ENCODE results near the gene SAMD14. TPM values are rescaled to one million over a fixed set of nuclear protein-coding genes. Genes with fewer than 3 reads are reported as not detected.

Gene SAMD14
- total RNA-seq, 1 experiment from 2014 or later = not detected

GRCh38 chr17:50110591-50111349, 19.2 kb downstream of the SAMD14 start:
- peaks cover 18% of the 10 kb centered on the region for H3K36me3 Mint-ChIP-seq (ENCODE audit: insufficient read depth, unreplicated experiment)
- TSS peak; percentile 12 for BruUV-seq (replicated peaks)
- H3K27ac Mint-ChIP-seq (ENCODE audit: unreplicated experiment) = no peak overlapping the region
- DNase-seq = no peak
- CTCF ChIA-PET = interaction anchor here (0.7 to 1.4 kb wide), 2 partner anchors 8 to 16 kb away, joined by 3 to 4 read pairs; no protein-coding TSS in a partner anchor
- no peaks in the 10 kb centered on the region for H3K9me3 Mint-ChIP-seq (ENCODE audit: low read depth, unreplicated experiment)
- no peaks in the 10 kb centered on the region for H3K4me1 Mint-ChIP-seq (ENCODE audit: low read depth, unreplicated experiment)
- TF ChIP-seq CTCF (IDR thresholded peaks at IDR 0.05; ENCODE audit: unreplicated experiment) = no peak
- intact Hi-C loops (cut with micrococcal nuclease; ENCODE audit: unreplicated experiment) = no loop called here
- peaks cover 20% of the 10 kb centered on the region for H3K27me3 Mint-ChIP-seq (ENCODE audit: unreplicated experiment)
- no peak overlapping the region for H3K4me3 Mint-ChIP-seq (ENCODE audit: low read depth, unreplicated experiment)

- intact Hi-C loops (cut with micrococcal nuclease; ENCODE audit: unreplicated experiment) = no loop called here
- H3K4me1 Mint-ChIP-seq (ENCODE audit: low read depth, unreplicated experiment) = no peaks in the 10 kb centered on the region
- no peak for TF ChIP-seq CTCF (IDR thresholded peaks at IDR 0.05; ENCODE audit: unreplicated experiment)
- H3K36me3 Mint-ChIP-seq (ENCODE audit: insufficient read depth, unreplicated experiment) = peaks cover 14% of the 10 kb centered on the region
- no peak for DNase-seq
- no peak overlapping the region for H3K27ac Mint-ChIP-seq (ENCODE audit: unreplicated experiment)
- CTCF ChIA-PET = interaction anchor here (0.6 to 1.2 kb wide), 2 partner anchors 11 to 374 kb away, joined by 3 to 4 read pairs; no protein-coding TSS in a partner anchor
- no TSS peak for BruUV-seq (replicated peaks)
- no peaks in the 10 kb centered on the region for H3K9me3 Mint-ChIP-seq (ENCODE audit: low read depth, unreplicated experiment)
- H3K27me3 Mint-ChIP-seq (ENCODE audit: unreplicated experiment) = peaks cover 11% of the 10 kb centered on the region
- H3K4me3 Mint-ChIP-seq (ENCODE audit: low read depth, unreplicated experiment) = no peak overlapping the region
These were observed 20.2 kb downstream of the SAMD14 start for GRCh38 chr17:50109785-50110184.

GRCh38 chr17:50109207-50109606, 20.8 kb downstream of the SAMD14 start:
- CTCF ChIA-PET = interaction anchor here (1.2 kb wide), 1 partner anchor 12 kb away, joined by 4 read pairs; no protein-coding TSS in a partner anchor
- Mint-ChIP-seq H3K4me3 (ENCODE audit: low read depth, unreplicated experiment) (no peak overlapping the region), H3K4me1 (ENCODE audit: low read depth, unreplicated experiment) (no peaks in the 10 kb centered on the region), H3K36me3 (ENCODE audit: insufficient read depth, unreplicated experiment) (peaks cover 14% of the 10 kb centered on the region), H3K27ac (ENCODE audit: unreplicated experiment) (no peak overlapping the region), H3K9me3 (ENCODE audit: low read depth, unreplicated experiment) (no peaks in the 10 kb centered on the region), H3K27me3 (ENCODE audit: unreplicated experiment) (peaks cover 5% of the 10 kb centered on the region)
- no TSS peak for BruUV-seq (replicated peaks)
- DNase-seq = no peak
- intact Hi-C loops (cut with micrococcal nuclease; ENCODE audit: unreplicated experiment) = no loop called here
- TF ChIP-seq CTCF (IDR thresholded peaks at IDR 0.05; ENCODE audit: unreplicated experiment) = no peak

- CTCF ChIA-PET = interaction anchor here (1.1 to 1.2 kb wide), 2 partner anchors 13 to 14 kb away, joined by 4 read pairs; no protein-coding TSS in a partner anchor
- no peak overlapping the region for H3K27ac Mint-ChIP-seq (ENCODE audit: unreplicated experiment)
These were observed 21.4 kb downstream of the SAMD14 start for GRCh38 chr17:50108556-50108955.

More at GRCh38 chr17:50108556-50108955, 21.4 kb downstream of the SAMD14 start:
- intact Hi-C loops (cut with micrococcal nuclease; ENCODE audit: unreplicated experiment) = no loop called here
- no peaks in the 10 kb centered on the region for H3K4me1 Mint-ChIP-seq (ENCODE audit: low read depth, unreplicated experiment)
- no peak for DNase-seq
- no peak for TF ChIP-seq CTCF (IDR thresholded peaks at IDR 0.05; ENCODE audit: unreplicated experiment)
- no TSS peak for BruUV-seq (replicated peaks)
- H3K36me3 Mint-ChIP-seq (ENCODE audit: insufficient read depth, unreplicated experiment) = peaks cover 10% of the 10 kb centered on the region
- no peaks in the 10 kb centered on the region for H3K27me3 Mint-ChIP-seq (ENCODE audit: unreplicated experiment)
- H3K4me3 Mint-ChIP-seq (ENCODE audit: low read depth, unreplicated experiment) = no peak overlapping the region
- H3K9me3 Mint-ChIP-seq (ENCODE audit: low read depth, unreplicated experiment) = no peaks in the 10 kb centered on the region
